HG02973 (cell line): ENCODE data around the gene RPL21.
"Not testable (repeated sequence)": the region's sequence is repeated elsewhere in the genome, so short reads cannot be mapped to it uniquely, and the experiment has no call there.

ENCODE experiments used
- ATAC-seq: cut with Tn5 transposase; IDR thresholded peaks from one replicate; pipeline ENCODE4 v1.9.1; 2021; ENCODE audit warnings: moderate library complexity; ENCODE audit not compliant: unreplicated experiment

Gene RPL21

GRCh38 chr13:27283906-27284493, 32.6 kb downstream of the RPL21 start:
- ATAC-seq: no peak

DNA sequence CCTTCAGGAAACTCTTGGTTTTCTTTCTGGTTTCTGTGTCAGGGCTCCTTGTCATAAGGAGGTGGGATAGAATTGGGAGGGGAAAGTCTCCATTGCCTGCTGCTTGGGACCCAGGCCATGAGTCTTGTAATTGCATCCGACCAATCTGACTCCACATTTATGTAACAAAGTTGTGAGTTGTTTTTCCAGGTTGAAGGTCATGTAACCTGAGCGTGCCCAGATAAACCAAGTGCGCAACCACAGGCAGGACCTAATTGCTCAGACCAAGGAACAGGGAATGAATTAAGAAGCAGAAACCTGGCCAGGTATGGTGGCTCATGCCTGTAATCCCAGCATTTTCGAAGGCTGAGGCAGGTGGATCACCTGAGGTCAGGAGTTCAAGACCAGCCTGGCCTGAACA, 37.0 kb downstream of the RPL21 start:
- no peak for ATAC-seq

- ATAC-seq: no peak
Observed at GRCh38 chr13:27289011-27289665, 37.8 kb downstream of the RPL21 start.

DNA sequence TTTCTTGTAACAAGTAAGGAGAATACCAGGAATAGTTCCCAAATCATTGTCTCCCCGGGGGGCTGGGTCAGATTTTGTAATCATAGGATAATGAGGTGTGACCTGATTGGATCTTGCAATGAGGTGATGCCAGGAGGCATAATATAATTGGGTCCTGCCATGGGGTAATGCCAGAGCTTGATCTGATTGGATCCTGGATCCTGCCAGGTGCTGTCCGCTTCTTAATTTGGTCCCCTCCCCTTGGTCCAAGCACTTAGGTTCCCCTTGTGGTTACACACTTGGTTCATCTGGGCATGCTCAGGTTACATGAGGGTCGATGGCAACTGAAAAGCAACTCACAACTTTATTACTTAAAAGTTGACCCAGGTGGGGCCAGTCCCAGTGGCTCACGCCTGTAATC, 39.4 kb downstream of the RPL21 start:
- ATAC-seq: no peak

DNA sequence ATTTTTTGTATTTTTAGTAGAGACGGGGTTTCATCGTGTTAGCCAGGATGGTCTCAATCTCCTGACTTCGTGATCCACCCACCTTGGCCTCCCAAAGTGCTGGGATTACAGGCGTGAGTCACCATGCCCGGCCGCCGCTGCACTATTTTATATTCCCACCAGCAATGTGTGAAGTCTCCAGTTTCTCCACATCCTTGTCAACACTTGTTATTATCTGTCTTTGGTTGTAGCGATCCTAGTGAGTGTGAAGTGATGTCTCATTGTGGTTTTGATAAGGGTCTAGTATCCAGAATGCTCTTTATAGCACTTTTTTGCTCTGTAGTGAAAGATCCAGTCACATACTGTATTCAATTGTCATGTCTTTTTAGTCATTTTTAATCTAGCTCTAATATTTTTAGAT, 40.6 kb downstream of the RPL21 start:
- ATAC-seq: not testable (repeated sequence)

GRCh38 chr13:27293076-27293691, 41.8 kb downstream of the RPL21 start:
- ATAC-seq: no peak

DNA sequence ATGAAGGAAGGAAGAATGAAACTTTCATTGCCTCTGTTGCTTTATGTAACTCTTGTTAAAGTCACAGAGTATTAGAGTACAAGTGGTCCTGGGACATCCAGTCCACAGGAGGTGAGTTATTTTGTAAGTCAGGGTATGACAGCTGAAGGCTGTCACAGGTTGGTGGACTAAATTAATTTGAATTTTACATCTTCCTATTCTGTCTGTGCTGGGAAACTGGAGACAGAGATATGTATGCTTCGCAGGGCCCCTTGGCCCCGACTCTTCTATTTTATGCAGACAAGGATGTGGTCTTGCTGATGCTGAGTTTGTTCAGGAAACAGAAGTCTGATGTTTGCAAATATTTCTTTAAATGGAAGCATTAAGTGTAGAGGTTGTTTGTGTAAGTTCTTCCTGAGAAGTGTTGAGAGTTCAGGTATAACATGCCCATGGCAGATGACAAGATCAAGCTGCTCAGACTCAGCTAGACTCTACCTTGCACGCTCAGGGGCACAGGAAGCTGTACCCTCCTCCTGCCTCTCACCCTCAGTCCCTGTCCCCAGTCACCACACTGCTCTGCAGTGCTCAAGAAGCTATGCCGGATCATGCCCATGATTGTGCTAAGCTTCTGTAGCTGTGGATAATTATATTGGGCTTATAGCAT, 42.6 kb downstream of the RPL21 start:
- no peak for ATAC-seq

- no peak for ATAC-seq
Observed at GRCh38 chr13:27295096-27295495, 43.7 kb downstream of the RPL21 start.

DNA sequence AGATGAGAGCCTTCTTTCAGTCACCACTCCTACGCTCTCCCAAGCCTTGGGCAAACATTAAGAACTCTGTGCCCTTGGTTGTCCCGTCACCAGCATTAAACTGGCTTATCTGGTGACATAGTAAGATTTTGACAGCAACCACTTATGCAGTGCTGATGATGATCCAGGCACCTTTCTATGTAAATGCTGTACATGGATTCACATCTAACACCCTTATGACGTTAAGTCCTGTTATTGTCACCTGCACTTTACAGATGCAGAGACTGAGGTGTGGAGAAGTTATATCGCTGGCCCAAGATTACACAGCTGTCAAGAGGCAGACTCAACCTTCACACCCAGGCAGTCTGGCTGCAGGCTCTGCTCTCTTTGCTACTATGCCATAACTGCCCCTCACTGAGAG, 44.3 kb downstream of the RPL21 start:
- no peak for ATAC-seq

DNA sequence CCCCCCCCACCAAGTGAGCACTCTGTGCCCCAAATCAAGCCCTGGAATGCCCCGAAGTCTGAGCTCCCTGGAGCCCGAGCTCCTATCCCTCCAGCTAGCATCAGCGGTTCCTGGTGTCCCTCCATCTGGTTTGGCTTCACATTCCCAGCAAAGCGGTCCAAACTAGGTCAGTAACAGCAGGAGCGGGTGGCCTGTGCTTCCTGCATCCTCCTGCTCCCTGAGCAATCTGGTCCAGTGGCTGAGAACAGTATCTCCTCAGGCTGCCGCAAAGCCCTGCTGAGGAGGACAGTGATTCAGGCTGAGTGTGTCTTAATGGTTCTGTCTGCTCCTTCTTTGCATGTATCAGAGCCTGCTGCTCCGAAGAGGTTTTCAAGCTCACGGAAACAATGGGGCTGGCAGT, 45.1 kb downstream of the RPL21 start:
- ATAC-seq: no peak

- ATAC-seq: no peak
Observed at GRCh38 chr13:27298849-27299248, 47.5 kb downstream of the RPL21 start.

GRCh38 chr13:27300406-27300805, 49.0 kb downstream of the RPL21 start:
- ATAC-seq: not testable (repeated sequence)

DNA sequence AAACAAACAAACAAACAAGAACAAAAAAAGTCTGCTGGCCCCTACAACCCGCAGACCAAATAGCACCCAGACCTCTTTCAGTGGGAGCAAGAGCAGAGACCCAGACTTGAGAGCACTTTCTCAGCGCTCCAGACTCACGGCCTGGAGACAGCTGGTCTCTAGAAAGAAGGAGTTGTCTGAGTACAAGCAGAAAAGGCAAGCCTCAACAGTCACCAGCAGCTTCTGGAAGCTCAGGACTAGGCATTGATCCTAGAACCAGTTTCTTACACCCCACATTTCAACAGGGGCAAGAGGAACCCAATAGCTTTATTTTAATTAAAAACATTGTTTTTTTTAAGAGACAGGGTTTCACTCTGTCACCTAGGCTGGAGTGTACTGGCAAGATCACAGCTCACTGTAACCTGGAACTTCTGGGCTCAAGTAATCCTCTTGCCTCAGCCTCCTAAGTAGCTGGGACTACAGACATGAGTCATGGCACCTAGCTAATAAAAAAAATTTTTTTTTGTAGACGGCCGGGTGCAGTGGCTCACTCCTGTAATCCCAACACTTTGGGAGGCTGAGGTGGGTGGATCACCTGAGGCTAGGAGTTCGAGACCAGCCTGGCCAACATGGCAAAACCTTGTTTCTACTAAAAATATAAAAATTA, 49.7 kb downstream of the RPL21 start:
- no peak for ATAC-seq

DNA sequence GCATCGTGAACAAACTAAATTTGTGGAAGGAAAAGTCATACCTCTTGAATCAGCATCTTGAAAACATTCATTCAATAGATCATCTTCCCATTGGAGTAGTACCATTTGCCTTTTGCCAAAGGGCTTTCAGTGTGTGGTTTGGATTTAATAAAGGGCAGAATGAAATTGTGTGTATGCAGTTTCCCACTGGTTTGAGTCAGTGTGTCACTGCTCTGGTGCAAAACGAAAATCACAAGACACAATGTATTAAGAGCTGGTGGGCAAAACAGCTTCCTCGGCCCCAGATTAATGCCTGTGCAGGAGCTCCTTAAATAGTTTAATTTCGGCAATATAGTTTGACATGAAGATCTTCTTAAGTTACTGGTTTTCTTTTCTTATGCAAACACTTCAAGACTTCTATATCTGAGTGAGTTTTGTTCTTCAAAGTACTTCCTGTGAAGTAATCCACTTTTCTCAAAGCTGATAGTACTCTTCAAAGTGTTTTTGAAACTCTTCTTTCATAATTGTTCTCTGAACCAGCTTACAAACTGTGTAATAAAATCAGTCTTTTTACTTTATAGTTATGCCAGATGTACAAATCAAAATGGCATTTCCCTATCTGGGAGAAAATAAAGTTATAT, 51.4 kb downstream of the RPL21 start:
- ATAC-seq: no peak

DNA sequence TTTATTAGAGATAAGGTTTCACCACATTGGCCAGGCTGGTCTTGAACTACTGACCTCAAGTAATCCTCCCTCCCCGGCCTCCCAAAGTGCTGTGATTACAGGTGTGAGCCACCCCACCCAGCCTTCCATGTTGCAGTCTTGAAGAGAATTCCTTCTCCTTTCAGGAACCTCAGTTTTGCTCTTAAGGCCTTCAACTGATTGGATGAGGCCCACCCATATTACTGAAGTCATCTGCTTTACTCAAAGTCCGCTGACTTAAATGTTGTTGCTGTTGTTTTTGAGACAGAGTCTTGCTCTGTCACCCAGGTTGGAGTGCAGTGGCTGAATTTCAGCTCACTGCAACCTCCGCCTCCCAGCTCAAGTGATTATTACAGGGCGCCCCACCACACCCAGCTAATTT, 52.7 kb downstream of the RPL21 start:
- no peak for ATAC-seq

- ATAC-seq: no peak
Observed at GRCh38 chr13:27304611-27305010, 53.3 kb downstream of the RPL21 start.
